HepG2 (cell line): ENCODE results near the gene ABHD10. TPM values are rescaled to one million over a fixed set of nuclear protein-coding genes. Genes with fewer than 3 reads are reported as not detected.

ENCODE experiments used
- FOXC1 ChIP-seq: sonication (generic); formaldehyde crosslinking; IDR thresholded peaks from 2 replicates; pipeline ENCODE4 v1.8.0; 2022; ENCODE audit warnings: mild to moderate bottlenecking, missing genetic modification reagents, borderline replicate concordance
- HDAC1 ChIP-seq: sonication (generic); formaldehyde crosslinking; IDR thresholded peaks from 2 replicates; pipeline ENCODE4 v1.5.1; 2020; ENCODE audit warnings: mild to moderate bottlenecking, missing genetic modification reagents
- MIER3 ChIP-seq: IDR thresholded peaks from 2 replicates; pipeline ENCODE4 v1.6.1; 2016; ENCODE audit warnings: missing compliant biosample characterization, borderline replicate concordance
- NRL ChIP-seq: sonication (generic); formaldehyde crosslinking; IDR thresholded peaks from 2 replicates; pipeline ENCODE4 v1.5.0; 2020; ENCODE audit warnings: missing genetic modification reagents, mild to moderate bottlenecking, moderate library complexity, borderline replicate concordance
- RNF2 ChIP-seq: fragments of 450-650 bp; conservative IDR thresholded peaks from 2 replicates; pipeline ENCODE4 v1.6.1; 2016; ENCODE audit warnings: low read depth
- SOX5 ChIP-seq: IDR thresholded peaks from 2 replicates; pipeline ENCODE4 v1.6.1; 2016; ENCODE audit warnings: borderline replicate concordance
- ZIK1 ChIP-seq: sonication (generic); formaldehyde crosslinking; IDR thresholded peaks from 2 replicates; pipeline ENCODE4 v1.5.0; 2020; ENCODE audit warnings: mild to moderate bottlenecking, low read depth, missing genetic modification reagents, borderline replicate concordance
- ZNF510 ChIP-seq: sonication (generic); formaldehyde crosslinking; IDR thresholded peaks from 2 replicates; pipeline ENCODE4 v1.4.0; 2020; ENCODE audit warnings: low read depth, mild to moderate bottlenecking, missing genetic modification reagents
- ZNF550 ChIP-seq: sonication (generic); formaldehyde crosslinking; IDR thresholded peaks from 2 replicates; pipeline ENCODE4 v1.4.0; 2020; ENCODE audit warnings: mild to moderate bottlenecking, missing genetic modification reagents, borderline replicate concordance
- ZNF839 ChIP-seq: sonication (generic); formaldehyde crosslinking; IDR thresholded peaks from 2 replicates; pipeline ENCODE4 v1.4.0; 2020; ENCODE audit warnings: missing genetic modification reagents, mild to moderate bottlenecking, borderline replicate concordance
- ZZZ3 ChIP-seq: sonication (generic); formaldehyde crosslinking; IDR thresholded peaks from 2 replicates; pipeline ENCODE4 v1.4.0; 2020; ENCODE audit warnings: missing genetic modification reagents, mild to moderate bottlenecking, borderline replicate concordance
- polyA plus RNA-seq, 8 experiments: library from polyadenylated mRNA; depleted of rRNA in 3 of 8; stranded (reverse) in 7 of 8; unstranded in 1 of 8; fragments of >200 nt; fragmentation: Illumina TruSeq in 4 of 8; extraction: Trizol in 4 of 8; gene quantifications; 2 replicates each; pipeline versions ENCODE4 v1.2.1 to v1.2.3, GENCODE V29; 2011 to 2016; ENCODE audit warnings: low read depth in 4 of 8, missing spikeins in 1 of 8, mixed read lengths in 1 of 8; ENCODE audit not compliant: insufficient read depth in 1 of 8
- total RNA-seq, 5 experiments: library from RNA; depleted of rRNA; stranded (reverse); fragments of >200 nt; fragmentation: Illumina TruSeq; extraction: Trizol; gene quantifications; 2 replicates each; pipeline ENCODE4 v1.2.3, GENCODE V29; 2016; ENCODE audit warnings: low read depth in 1 of 5
- TF ChIP-seq, protein P1 (sequence below): sonication (generic); formaldehyde crosslinking; IDR thresholded peaks from 2 replicates; pipeline ENCODE4 v1.5.0; 2020; ENCODE audit warnings: mild to moderate bottlenecking, missing genetic modification reagents
- TF ChIP-seq, protein P2 (sequence below): sonication (generic); formaldehyde crosslinking; IDR thresholded peaks from 2 replicates; pipeline ENCODE4 v1.8.1; 2023; ENCODE audit warnings: missing genetic modification reagents, mild to moderate bottlenecking, borderline replicate concordance
- TF ChIP-seq, protein P3 (sequence below): sonication (generic); formaldehyde crosslinking; IDR thresholded peaks from 2 replicates; pipeline ENCODE4 v1.4.0; 2020; ENCODE audit warnings: missing genetic modification reagents, borderline replicate concordance
- TF ChIP-seq, protein P4 (sequence below): sonication (generic); formaldehyde crosslinking; IDR thresholded peaks from 2 replicates; pipeline ENCODE4 v1.4.0; 2020; ENCODE audit warnings: missing genetic modification reagents

Gene ABHD10
- total and polyA plus RNA-seq, 2 of the 13 experiments (the other 11 are each of a cell fraction or from before 2014, with no cell fraction given): 22.8 to 50.2 TPM

DNA sequence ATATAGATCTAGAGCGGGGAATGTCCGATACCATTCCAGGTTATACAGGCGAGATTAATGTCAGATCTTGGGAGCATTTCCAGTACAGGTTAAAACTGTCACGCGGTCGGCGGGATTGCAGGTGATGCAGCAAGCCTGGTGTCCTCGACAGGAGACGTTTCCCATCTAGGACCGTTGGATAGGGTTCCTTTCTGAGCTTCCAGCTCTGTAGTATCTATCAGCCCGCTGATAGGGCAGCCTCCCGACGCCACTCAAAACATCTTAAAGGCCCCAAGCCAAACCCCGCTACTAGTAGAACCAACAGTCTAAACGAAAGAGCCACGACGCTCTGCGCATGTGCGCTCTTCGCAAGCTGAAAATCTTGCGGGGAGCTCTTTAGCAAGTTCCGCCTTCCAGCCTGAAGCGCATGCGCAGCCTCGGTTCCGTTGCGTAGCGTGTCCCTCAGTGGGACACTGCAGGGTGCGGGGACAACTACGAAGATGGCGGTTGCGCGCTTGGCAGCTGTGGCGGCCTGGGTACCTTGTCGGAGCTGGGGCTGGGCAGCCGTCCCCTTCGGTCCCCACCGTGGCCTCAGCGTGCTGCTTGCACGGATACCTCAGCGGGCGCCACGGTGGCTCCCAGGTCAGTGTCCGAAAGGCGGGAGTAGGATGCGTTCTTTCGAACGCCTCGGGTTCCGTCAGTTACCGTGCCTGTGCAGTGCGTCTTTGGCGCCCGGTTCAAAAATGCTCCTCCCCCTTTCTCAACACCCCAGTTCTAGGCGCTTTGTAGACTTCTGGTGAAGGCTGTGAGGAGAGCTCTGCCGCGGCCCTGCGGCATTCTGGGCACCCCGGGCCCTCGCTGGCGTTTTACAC lies at the start of gene ABHD10 (continued):
- TF ChIP-seq, protein P1, sequence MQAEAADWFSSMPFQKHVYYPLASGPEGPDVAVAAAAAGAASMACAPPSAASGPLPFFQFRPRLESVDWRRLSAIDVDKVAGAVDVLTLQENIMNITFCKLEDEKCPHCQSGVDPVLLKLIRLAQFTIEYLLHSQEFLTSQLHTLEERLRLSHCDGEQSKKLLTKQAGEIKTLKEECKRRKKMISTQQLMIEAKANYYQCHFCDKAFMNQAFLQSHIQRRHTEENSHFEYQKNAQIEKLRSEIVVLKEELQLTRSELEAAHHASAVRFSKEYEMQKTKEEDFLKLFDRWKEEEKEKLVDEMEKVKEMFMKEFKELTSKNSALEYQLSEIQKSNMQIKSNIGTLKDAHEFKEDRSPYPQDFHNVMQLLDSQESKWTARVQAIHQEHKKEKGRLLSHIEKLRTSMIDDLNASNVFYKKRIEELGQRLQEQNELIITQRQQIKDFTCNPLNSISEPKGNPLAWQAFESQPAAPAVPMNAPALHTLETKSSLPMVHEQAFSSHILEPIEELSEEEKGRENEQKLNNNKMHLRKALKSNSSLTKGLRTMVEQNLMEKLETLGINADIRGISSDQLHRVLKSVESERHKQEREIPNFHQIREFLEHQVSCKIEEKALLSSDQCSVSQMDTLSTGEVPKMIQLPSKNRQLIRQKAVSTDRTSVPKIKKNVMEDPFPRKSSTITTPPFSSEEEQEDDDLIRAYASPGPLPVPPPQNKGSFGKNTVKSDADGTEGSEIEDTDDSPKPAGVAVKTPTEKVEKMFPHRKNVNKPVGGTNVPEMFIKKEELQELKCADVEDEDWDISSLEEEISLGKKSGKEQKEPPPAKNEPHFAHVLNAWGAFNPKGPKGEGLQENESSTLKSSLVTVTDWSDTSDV (CRISPR knock-in tag): peak; percentile 65; the same call in 1 of the 2 replicates
- TF ChIP-seq SOX5 (CRISPR knock-in tag) (peak; percentile 42; the same call in 1 of the 2 replicates), ZIK1 (CRISPR knock-in tag) (peak; percentile 90; the same call in 1 of the 2 replicates), RNF2 (peak; percentile 76), MIER3 (CRISPR knock-in tag) (0 out of 2 replicates have a peak, but pooled peaks have one; percentile 8), NRL (CRISPR knock-in tag) (peak; percentile 95), ZNF510 (CRISPR knock-in tag) (0 out of 2 replicates have a peak, but pooled peaks have one; percentile 59), HDAC1 (peak; percentile 89), ZZZ3 (CRISPR knock-in tag) (no peak), FOXC1 (CRISPR knock-in tag) (peak; percentile 53; the same call in 1 of the 2 replicates), ZNF550 (CRISPR knock-in tag) (peak; percentile 93; the same call in 1 of the 2 replicates), ZNF839 (CRISPR knock-in tag) (0 out of 2 replicates have a peak, but pooled peaks have one; percentile 57)
- TF ChIP-seq, protein P2, sequence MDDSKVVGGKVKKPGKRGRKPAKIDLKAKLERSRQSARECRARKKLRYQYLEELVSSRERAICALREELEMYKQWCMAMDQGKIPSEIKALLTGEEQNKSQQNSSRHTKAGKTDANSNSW (CRISPR knock-in tag): no peak
- TF ChIP-seq, protein P3, sequence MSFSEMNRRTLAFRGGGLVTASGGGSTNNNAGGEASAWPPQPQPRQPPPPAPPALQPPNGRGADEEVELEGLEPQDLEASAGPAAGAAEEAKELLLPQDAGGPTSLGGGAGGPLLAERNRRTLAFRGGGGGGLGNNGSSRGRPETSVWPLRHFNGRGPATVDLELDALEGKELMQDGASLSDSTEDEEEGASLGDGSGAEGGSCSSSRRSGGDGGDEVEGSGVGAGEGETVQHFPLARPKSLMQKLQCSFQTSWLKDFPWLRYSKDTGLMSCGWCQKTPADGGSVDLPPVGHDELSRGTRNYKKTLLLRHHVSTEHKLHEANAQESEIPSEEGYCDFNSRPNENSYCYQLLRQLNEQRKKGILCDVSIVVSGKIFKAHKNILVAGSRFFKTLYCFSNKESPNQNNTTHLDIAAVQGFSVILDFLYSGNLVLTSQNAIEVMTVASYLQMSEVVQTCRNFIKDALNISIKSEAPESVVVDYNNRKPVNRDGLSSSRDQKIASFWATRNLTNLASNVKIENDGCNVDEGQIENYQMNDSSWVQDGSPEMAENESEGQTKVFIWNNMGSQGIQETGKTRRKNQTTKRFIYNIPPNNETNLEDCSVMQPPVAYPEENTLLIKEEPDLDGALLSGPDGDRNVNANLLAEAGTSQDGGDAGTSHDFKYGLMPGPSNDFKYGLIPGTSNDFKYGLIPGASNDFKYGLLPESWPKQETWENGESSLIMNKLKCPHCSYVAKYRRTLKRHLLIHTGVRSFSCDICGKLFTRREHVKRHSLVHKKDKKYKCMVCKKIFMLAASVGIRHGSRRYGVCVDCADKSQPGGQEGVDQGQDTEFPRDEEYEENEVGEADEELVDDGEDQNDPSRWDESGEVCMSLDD (CRISPR knock-in tag): no peak
- TF ChIP-seq, protein P4, sequence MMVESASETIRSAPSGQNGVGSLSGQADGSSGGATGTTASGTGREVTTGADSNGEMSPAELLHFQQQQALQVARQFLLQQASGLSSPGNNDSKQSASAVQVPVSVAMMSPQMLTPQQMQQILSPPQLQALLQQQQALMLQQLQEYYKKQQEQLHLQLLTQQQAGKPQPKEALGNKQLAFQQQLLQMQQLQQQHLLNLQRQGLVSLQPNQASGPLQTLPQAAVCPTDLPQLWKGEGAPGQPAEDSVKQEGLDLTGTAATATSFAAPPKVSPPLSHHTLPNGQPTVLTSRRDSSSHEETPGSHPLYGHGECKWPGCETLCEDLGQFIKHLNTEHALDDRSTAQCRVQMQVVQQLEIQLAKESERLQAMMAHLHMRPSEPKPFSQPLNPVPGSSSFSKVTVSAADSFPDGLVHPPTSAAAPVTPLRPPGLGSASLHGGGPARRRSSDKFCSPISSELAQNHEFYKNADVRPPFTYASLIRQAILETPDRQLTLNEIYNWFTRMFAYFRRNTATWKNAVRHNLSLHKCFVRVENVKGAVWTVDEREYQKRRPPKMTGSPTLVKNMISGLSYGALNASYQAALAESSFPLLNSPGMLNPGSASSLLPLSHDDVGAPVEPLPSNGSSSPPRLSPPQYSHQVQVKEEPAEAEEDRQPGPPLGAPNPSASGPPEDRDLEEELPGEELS (CRISPR knock-in tag): no peak
